H1 (cell line): ENCODE results near the gene MAGI3. TPM values are rescaled to one million over a fixed set of nuclear protein-coding genes. Genes with fewer than 3 reads are reported as not detected.
A peak's percentile ranks its signal among the peaks of the same experiment; 100 is the strongest.

Experiments used
- CTCF ChIA-PET: fragments of 300-600 bp; sonication (Branson Sonifier 250); formaldehyde crosslinking; loops from one replicate; lab custom pipeline; 2021; ENCODE audit not compliant: partially characterized antibody; lab: Charles Lee
- POLR2A ChIA-PET: fragments of 300-600 bp; sonication (Branson Sonifier 250); formaldehyde crosslinking; loops from one replicate; lab custom pipeline; 2021; ENCODE audit warnings: inconsistent platforms; ENCODE audit not compliant: partially characterized antibody; lab: Charles Lee
- DNase-seq, 2 experiments: peaks; one replicate each; pipeline versions ENCODE4 v3.0.0 to v3.0.0-alpha.2; 2010 to 2022; ENCODE audit warnings: low spot score in 2 of 2, low read depth in 1 of 2, mixed read lengths in 1 of 2
- FAIRE-seq: peaks from 2 replicates; lab custom pipeline; 2011; peaks lifted over from hg19 to GRCh38; lab: Jason Lieb, UNC
- H2AFZ ChIP-seq: 2 replicates; pipeline ENCODE4 v1.8.1; 2012; ENCODE audit warnings: low read length, inconsistent platforms
- H2AK5ac ChIP-seq: 2 replicates; pipeline ENCODE4 v1.6.1; 2013; ENCODE audit warnings: low read depth, low read length
- H2BK120ac ChIP-seq: replicated peaks from 2 replicates; pipeline ENCODE3; 2013; ENCODE audit warnings: low read depth, low read length, inconsistent platforms
- H2BK12ac ChIP-seq: 2 replicates; pipeline ENCODE4 v1.6.1; 2013; ENCODE audit warnings: low read depth, low read length
- H2BK15ac ChIP-seq: 2 replicates; pipeline ENCODE4 v1.6.1; 2013; ENCODE audit warnings: low read length
- H2BK20ac ChIP-seq: 2 replicates; pipeline ENCODE4 v1.6.1; 2013; ENCODE audit warnings: low read length
- H2BK5ac ChIP-seq: 2 replicates; pipeline ENCODE4 v1.6.1; 2013; ENCODE audit warnings: low read depth, low read length
- H3K14ac ChIP-seq: 2 replicates; pipeline ENCODE4 v1.6.1; 2013; ENCODE audit warnings: inconsistent platforms; ENCODE audit not compliant: insufficient read length
- H3K18ac ChIP-seq: 2 replicates; pipeline ENCODE4 v1.6.1; 2013; ENCODE audit warnings: low read length; ENCODE audit errors: extremely low read depth
- H3K23ac ChIP-seq: 2 replicates; pipeline ENCODE4 v1.6.1; 2013; ENCODE audit warnings: inconsistent platforms; ENCODE audit not compliant: insufficient read length
- H3K23me2 ChIP-seq: 2 replicates; pipeline ENCODE4 v1.6.1; 2013; ENCODE audit warnings: low read depth, low read length
- H3K27ac ChIP-seq: 2 replicates; pipeline ENCODE4 v1.6.1; 2011; ENCODE audit warnings: low read depth, low read length, inconsistent platforms
- H3K27me3 ChIP-seq, 4 experiments: replicated peaks in 1 of 4; 1 replicate in 1 of 4; 2 replicates in 3 of 4; pipeline versions ENCODE4 v1.6.1 to v1.8.1; 2011 to 2013; ENCODE audit warnings: low read length in 3 of 4, mild to moderate bottlenecking in 3 of 4, inconsistent platforms in 2 of 4, mixed read lengths in 2 of 4, moderate library complexity in 1 of 4; ENCODE audit not compliant: control insufficient read depth in 3 of 4, insufficient read depth in 3 of 4; ENCODE audit errors: extremely low read depth in 1 of 4
- H3K36me3 ChIP-seq, 4 experiments: 2 replicates each; pipeline versions ENCODE4 v1.6.1 to v1.8.1; 2011 to 2013; ENCODE audit warnings: mild to moderate bottlenecking in 4 of 4, low read length in 3 of 4, moderate library complexity in 2 of 4, control low read depth in 1 of 4, inconsistent platforms in 1 of 4; ENCODE audit not compliant: insufficient read depth in 4 of 4, control insufficient read depth in 2 of 4
- H3K4ac ChIP-seq: replicated peaks from 2 replicates; pipeline ENCODE3; 2013; ENCODE audit warnings: low read length, low read depth, mixed read lengths, inconsistent platforms; ENCODE audit not compliant: insufficient read length
- H3K4me1 ChIP-seq, 4 experiments: replicated peaks in 1 of 4; 1 replicate in 1 of 4; 2 replicates in 3 of 4; pipeline versions ENCODE4 v1.6.1 to v1.8.1; 2011 to 2013; ENCODE audit warnings: low read length in 3 of 4, inconsistent platforms in 2 of 4, mixed read lengths in 1 of 4; ENCODE audit not compliant: insufficient read depth in 4 of 4, control insufficient read depth in 3 of 4
- H3K4me2 ChIP-seq, 2 experiments: 2 replicates each; pipeline versions ENCODE4 v1.6.1 to v1.8.1; 2011 to 2013; ENCODE audit warnings: low read depth in 2 of 2, low read length in 2 of 2, control low read depth in 1 of 2, inconsistent platforms in 1 of 2, mild to moderate bottlenecking in 1 of 2; ENCODE audit not compliant: insufficient read depth in 1 of 2
- H3K4me3 ChIP-seq, 4 experiments: fragments of 200-600, 300-600 bp in 1 of 4; sonication (generic), shearing (Covaris generic), sonication (Bioruptor Twin) in 1 of 4; 2 replicates each; pipeline versions ENCODE4 v1.5.1 to v1.8.1; 2011 to 2016; ENCODE audit warnings: low read length in 4 of 4, low read depth in 3 of 4, control low read depth in 2 of 4, inconsistent platforms in 2 of 4, mild to moderate bottlenecking in 2 of 4, mixed read lengths in 1 of 4, moderate library complexity in 1 of 4; ENCODE audit not compliant: insufficient read depth in 2 of 4; ENCODE audit errors: extremely low read depth in 1 of 4
- H3K56ac ChIP-seq: replicated peaks from 2 replicates; pipeline ENCODE3; 2013; ENCODE audit warnings: low read depth, mild to moderate bottlenecking, mixed read lengths, low read length, inconsistent platforms; ENCODE audit not compliant: insufficient read length
- H3K79me1 ChIP-seq: 2 replicates; pipeline ENCODE4 v1.6.1; 2013; ENCODE audit warnings: low read depth, low read length, control low read depth
- H3K79me2 ChIP-seq, 2 experiments: 2 replicates each; pipeline versions ENCODE4 v1.6.1 to v1.8.1; 2012 to 2013; ENCODE audit warnings: low read length in 2 of 2, mild to moderate bottlenecking in 2 of 2, inconsistent platforms in 1 of 2; ENCODE audit not compliant: insufficient read depth in 2 of 2, control insufficient read depth in 1 of 2
- H3K9ac ChIP-seq, 4 experiments: replicated peaks in 1 of 4; 1 replicate in 1 of 4; 2 replicates in 3 of 4; pipeline versions ENCODE4 v1.6.1 to v1.8.1; 2011 to 2013; ENCODE audit warnings: low read depth in 3 of 4, low read length in 3 of 4, control low read depth in 2 of 4, mild to moderate bottlenecking in 2 of 4, moderate library complexity in 2 of 4, inconsistent platforms in 1 of 4; ENCODE audit errors: extremely low read depth in 1 of 4
- H3K9me3 ChIP-seq, 2 experiments: 2 replicates each; pipeline versions ENCODE4 v1.6.1 to v1.8.1; 2012 to 2013; ENCODE audit warnings: mild to moderate bottlenecking in 2 of 2, moderate library complexity in 2 of 2, control low read depth in 1 of 2, inconsistent platforms in 1 of 2, low read depth in 1 of 2, low read length in 1 of 2, mixed read lengths in 1 of 2; ENCODE audit not compliant: insufficient read depth in 2 of 2
- H4K20me1 ChIP-seq, 2 experiments: replicated peaks in 1 of 2; 2 replicates each; pipeline versions ENCODE3 to v1.8.1; 2011 to 2013; ENCODE audit warnings: inconsistent platforms in 2 of 2, low read length in 2 of 2, mild to moderate bottlenecking in 1 of 2; ENCODE audit not compliant: insufficient read depth in 2 of 2, control insufficient read depth in 1 of 2
- H4K5ac ChIP-seq: 2 replicates; pipeline ENCODE4 v1.6.1; 2013; ENCODE audit warnings: low read length, low read depth, mixed read lengths, inconsistent platforms; ENCODE audit not compliant: insufficient read length
- H4K8ac ChIP-seq: 2 replicates; pipeline ENCODE4 v1.8.0; 2013; ENCODE audit warnings: mild to moderate bottlenecking, moderate library complexity, low read length, inconsistent platforms; ENCODE audit not compliant: insufficient read depth; ENCODE audit errors: extremely low read depth
- H4K91ac ChIP-seq: replicated peaks from 2 replicates; pipeline ENCODE3; 2013; ENCODE audit warnings: low read length, mixed read lengths, inconsistent platforms; ENCODE audit not compliant: insufficient read length
- BCL11A ChIP-seq, 2 experiments: IDR thresholded peaks; one replicate each; pipeline ENCODE4 v1.6.1; 2011; ENCODE audit warnings: low read depth in 2 of 2, low read length in 2 of 2, mild to moderate bottlenecking in 2 of 2
- CBX5 ChIP-seq: fragments of 300-800, 300-1000 bp; sonication (generic); IDR thresholded peaks from 2 replicates; pipeline ENCODE4 v1.7.1; 2016; ENCODE audit warnings: antibody characterized with exemption, low read length, low read depth
- CHD2 ChIP-seq: IDR thresholded peaks from 2 replicates; pipeline ENCODE4 v1.6.1; 2012; ENCODE audit warnings: low read length, improper control_type of control experiment
- CTBP2 ChIP-seq: IDR thresholded peaks from 2 replicates; pipeline ENCODE4 v1.7.0; 2011; ENCODE audit warnings: borderline replicate concordance, mild to moderate bottlenecking, moderate library complexity, mixed read lengths, low read length; ENCODE audit not compliant: insufficient read depth, insufficient read length
- FOSL1 ChIP-seq: IDR thresholded peaks from 2 replicates; pipeline ENCODE4 v1.6.1; 2011; ENCODE audit warnings: mild to moderate bottlenecking, low read depth, low read length, moderate library complexity; ENCODE audit not compliant: insufficient read depth
- HDAC2 ChIP-seq, 2 experiments: fragments of 300-600 bp in 1 of 2; sonication (generic) in 1 of 2; IDR thresholded peaks; 2 replicates each; pipeline ENCODE4 v1.6.1; 2011 to 2012; ENCODE audit warnings: low read depth in 2 of 2, low read length in 2 of 2, mild to moderate bottlenecking in 2 of 2, moderate library complexity in 2 of 2, borderline replicate concordance in 1 of 2, inconsistent platforms in 1 of 2
- HDAC6 ChIP-seq: IDR thresholded peaks from one replicate; pipeline ENCODE4 v1.7.1; 2012; ENCODE audit warnings: low read depth, mild to moderate bottlenecking, inconsistent platforms, low read length, moderate library complexity
- JUND ChIP-seq: IDR thresholded peaks from 2 replicates; pipeline ENCODE4 v1.6.1; 2011; ENCODE audit warnings: mild to moderate bottlenecking, improper control_type of control experiment, low read length
- NRF1 ChIP-seq: IDR thresholded peaks from 2 replicates; pipeline ENCODE4 v1.6.1; 2011; ENCODE audit warnings: mild to moderate bottlenecking, low read depth, low read length, improper control_type of control experiment
- SAP30 ChIP-seq: fragments of 300-600 bp; sonication (generic); IDR thresholded peaks from 2 replicates; pipeline ENCODE4 v1.7.1; 2012; ENCODE audit warnings: low read length, moderate library complexity, mild to moderate bottlenecking, inconsistent platforms; ENCODE audit not compliant: insufficient read depth, insufficient replicate concordance
- SUZ12 ChIP-seq: fragments of 200-600 bp; sonication (generic); IDR thresholded peaks from 2 replicates; pipeline ENCODE4 v1.6.1; 2012; ENCODE audit warnings: mild to moderate bottlenecking, inconsistent platforms, low read length, moderate library complexity, mixed read lengths
- TAF1 ChIP-seq: IDR thresholded peaks from 2 replicates; pipeline ENCODE4 v1.6.1; 2011; ENCODE audit warnings: mild to moderate bottlenecking, low read depth, low read length
- YY1 ChIP-seq: IDR thresholded peaks from 2 replicates; pipeline ENCODE4 v1.6.1; 2011; ENCODE audit warnings: low read depth, mild to moderate bottlenecking, low read length
- polyA plus RNA-seq, 7 experiments: library from polyadenylated mRNA; depleted of rRNA in 3 of 7; stranded (reverse) in 5 of 7; unstranded in 2 of 7; fragments of >200 nt in 5 of 7; fragments of 200-250 nt in 2 of 7; gene quantifications; 1 replicate in 5 of 7; 2 replicates in 1 of 7; 4 replicates in 1 of 7; pipeline versions ENCODE4 v1.2.1 to v1.2.3, GENCODE V29; 2011 to 2013; ENCODE audit warnings: missing spikeins in 2 of 7, mixed read lengths in 2 of 7
- total RNA-seq: library from RNA; stranded (reverse); fragmentation: NEBNext Ultra II Directional; extraction: Animal tissue kit (Norgen Biotek cat#: 25700); gene quantifications from 2 replicates; pipeline ENCODE4 v1.2.1, GENCODE V29; 2021
- TF ChIP-seq, protein P1 (sequence below): IDR thresholded peaks from 2 replicates; pipeline ENCODE4 v1.6.1; 2011; ENCODE audit warnings: low read depth, mild to moderate bottlenecking, low read length; ENCODE audit not compliant: insufficient read depth
- TF ChIP-seq, protein P2 (sequence below): IDR thresholded peaks from 2 replicates; pipeline ENCODE4 v1.6.1; 2012; ENCODE audit warnings: inconsistent platforms

The MAGI3 gene
- total and polyA plus RNA-seq, 2 of the 8 experiments (the other 6 are each of a cell fraction or from before 2014, with no cell fraction given) = 2.3 to 7.8 TPM

DNA sequence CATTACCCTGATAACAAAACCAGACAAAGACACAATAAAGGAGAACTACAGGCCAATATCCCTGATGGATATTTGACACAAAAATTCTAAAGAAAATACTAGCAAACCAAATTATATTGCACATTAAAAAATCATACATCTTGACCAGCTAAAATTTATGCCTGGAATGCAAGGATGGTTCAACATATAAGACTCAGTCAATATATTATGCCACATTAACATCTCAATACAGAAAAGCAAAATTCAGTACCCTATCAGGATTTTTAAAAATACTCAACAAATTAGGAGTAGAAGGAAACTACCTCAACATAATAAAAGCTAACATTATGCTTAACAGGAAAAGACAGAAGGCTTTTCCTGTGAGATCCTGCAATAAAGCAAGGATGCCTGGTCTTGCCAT is 177.1 kb downstream of the MAGI3 start:
- Histone ChIP-seq H4K91ac (no peak overlapping the region), H3K4me3 (no peak overlapping the region), H3K4me2 (no peak overlapping the region), H3K4ac (no peak overlapping the region), H4K8ac (no peak overlapping the region), H3K14ac (no peak overlapping the region), H2BK5ac (no peak overlapping the region), H3K18ac (no peak overlapping the region), H3K27ac (no peak overlapping the region), H4K5ac (no peak overlapping the region), H2AK5ac (no peak overlapping the region), H2BK20ac (no peak overlapping the region), H3K23me2 (no peaks in the 10 kb centered on the region), H3K36me3 (no peaks in the 10 kb centered on the region; a peak in 1 of 8 replicates), H2BK12ac (no peak overlapping the region), H2BK120ac (no peak overlapping the region), H3K4me1 (no peaks in the 10 kb centered on the region), H4K20me1 (no peaks in the 10 kb centered on the region), H3K79me2 (no peaks in the 10 kb centered on the region), H2AFZ (no peak overlapping the region), H2BK15ac (no peak overlapping the region), H3K9me3 (no peaks in the 10 kb centered on the region), H3K9ac (no peak overlapping the region), H3K56ac (no peak overlapping the region), H3K79me1 (no peaks in the 10 kb centered on the region), H3K23ac (no peak overlapping the region), H3K27me3 (no peaks in the 10 kb centered on the region)
- POLR2A ChIA-PET = no interaction called here
- no peak for DNase-seq
- FAIRE-seq = peak; percentile 13
- CTCF ChIA-PET = no interaction called here
- TF ChIP-seq HDAC2 (IDR thresholded peaks at IDR 0.05; ENCODE audit: borderline replicate concordance in 1 of 2, low read depth in 2 of 2, low read length in 2 of 2) = no peak
- TF ChIP-seq, protein P1, sequence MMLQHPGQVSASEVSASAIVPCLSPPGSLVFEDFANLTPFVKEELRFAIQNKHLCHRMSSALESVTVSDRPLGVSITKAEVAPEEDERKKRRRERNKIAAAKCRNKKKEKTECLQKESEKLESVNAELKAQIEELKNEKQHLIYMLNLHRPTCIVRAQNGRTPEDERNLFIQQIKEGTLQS = no peak
- TF ChIP-seq JUND = no peak
- no peak for TF ChIP-seq BCL11A (IDR thresholded peaks at IDR 0.05; ENCODE audit: low read depth in 2 of 2, low read length in 2 of 2)
- no peak for TF ChIP-seq HDAC6
- TF ChIP-seq FOSL1 = no peak
- TF ChIP-seq YY1 = no peak
- TF ChIP-seq, protein P2, sequence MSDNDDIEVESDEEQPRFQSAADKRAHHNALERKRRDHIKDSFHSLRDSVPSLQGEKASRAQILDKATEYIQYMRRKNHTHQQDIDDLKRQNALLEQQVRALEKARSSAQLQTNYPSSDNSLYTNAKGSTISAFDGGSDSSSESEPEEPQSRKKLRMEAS = no peak
- TF ChIP-seq SAP30 = no peak
- no peak for TF ChIP-seq CHD2
- TF ChIP-seq TAF1 = no peak
- TF ChIP-seq CTBP2 = no peak
- TF ChIP-seq SUZ12 = no peak
- TF ChIP-seq CBX5 = no peak
- TF ChIP-seq NRF1 = no peak
